ENCODE data around the gene CNTNAP2. TPM values are rescaled to one million over a fixed set of nuclear protein-coding genes. Genes with fewer than 3 reads are reported as not detected.

The CNTNAP2 gene
- total RNA-seq, 1 experiment from 2014 or later = 64.5 TPM

- H3K27ac ChIP-seq (ENCODE audit: insufficient read length, low read depth, low read length) = no peak overlapping the region
- no peak overlapping the region for H2AFZ ChIP-seq (ENCODE audit: low read length)
- H3K9ac ChIP-seq (ENCODE audit: extremely low read depth, insufficient read length, low read length) = no peak overlapping the region
- H3K4ac ChIP-seq (ENCODE audit: low read depth, low read length) = no peak overlapping the region
- peaks cover 11% of the 10 kb centered on the region for H3K9me3 ChIP-seq (ENCODE audit: control insufficient read depth, low read depth, low read length)
- H3K4me1 Mint-ChIP-seq = peaks cover 12 to 17% of the 10 kb centered on the region in 2 experiments
- no peak overlapping the region for H3T11ph ChIP-seq (ENCODE audit: low read length)
- no peak overlapping the region for H3K56ac ChIP-seq (ENCODE audit: insufficient read length, low read depth, low read length)
- no peak for TF ChIP-seq CTCF (conservative IDR thresholded peaks at IDR 0.05)
- WGBS (ENCODE audit: extremely low coverage, insufficient read length, low lambda C conversion rate) = no CpG with 5 or more reads among the region's 2 CpGs
- H3K4me2 ChIP-seq (ENCODE audit: insufficient read depth, insufficient read length, low read length) = no peak overlapping the region
- H3K23ac ChIP-seq (ENCODE audit: insufficient read length, low read depth, low read length) = no peak overlapping the region
- no peak overlapping the region for H3K27ac Mint-ChIP-seq
- peaks cover 15% of the 10 kb centered on the region for H3K27me3 Mint-ChIP-seq (ENCODE audit: low read depth)
- no peak overlapping the region for H3K14ac ChIP-seq (ENCODE audit: insufficient read depth, low read length)
- H2BK12ac ChIP-seq (ENCODE audit: insufficient read length, low read depth, low read length) = no peak overlapping the region
- DNase-seq = no peak
- H2BK20ac ChIP-seq (ENCODE audit: low read depth, low read length, poor library complexity, severe bottlenecking) = no peak overlapping the region
- H4K91ac ChIP-seq (ENCODE audit: insufficient read length, low read depth, low read length) = no peak overlapping the region
- peaks cover 17 to 28% (median 19%) of the 10 kb centered on the region in 3 experiments for H3K36me3 Mint-ChIP-seq (ENCODE audit: insufficient read depth in 1 of 3, low read depth in 3 of 3)
- H3K27me3 ChIP-seq (ENCODE audit: insufficient read depth, low read length) = no peaks in the 10 kb centered on the region
- no peaks in the 10 kb centered on the region for H4K20me1 ChIP-seq (ENCODE audit: control insufficient read depth, insufficient read depth, insufficient read length)
- H3K9me3 Mint-ChIP-seq = peaks cover 27 to 39% of the 10 kb centered on the region in 2 experiments
- no peak overlapping the region for H2AK5ac ChIP-seq (ENCODE audit: insufficient read length, low read length)
- H2BK5ac ChIP-seq (ENCODE audit: insufficient read length, low read length) = no peak overlapping the region
- no peaks in the 10 kb centered on the region for H3K79me1 ChIP-seq (ENCODE audit: insufficient read depth, low read depth, low read length, poor library complexity, severe bottlenecking)
- H4K5ac ChIP-seq (ENCODE audit: insufficient read length, low read depth, low read length) = no peak overlapping the region
- no peak overlapping the region for H3K4me3 Mint-ChIP-seq
- H3K4me1 ChIP-seq (ENCODE audit: insufficient read depth, low read length) = no peaks in the 10 kb centered on the region; the same call in 1 of the 2 replicates
- no peak overlapping the region for H3K18ac ChIP-seq (ENCODE audit: insufficient read length, low read depth, low read length)
- no peak overlapping the region for H2BK15ac ChIP-seq (ENCODE audit: low read depth, low read length)
- H3K23me2 ChIP-seq (ENCODE audit: insufficient read length, low read depth, low read length, poor library complexity, severe bottlenecking) = no peaks in the 10 kb centered on the region
- H3K79me2 ChIP-seq (ENCODE audit: insufficient read depth, low read length) = no peaks in the 10 kb centered on the region
- H2BK120ac ChIP-seq (ENCODE audit: low read depth, low read length, poor library complexity, severe bottlenecking) = no peak overlapping the region
- no peak overlapping the region for H4K8ac ChIP-seq (replicated peaks; ENCODE audit: insufficient read length, low read depth, low read length)
Measured at GRCh38 chr7:147992698-147993097, 1876.1 kb downstream of the CNTNAP2 start.
